Liver (tissue), 9 donors: Measurements from ENCODE around the gene PLLP. TPM values are rescaled to one million over a fixed set of nuclear protein-coding genes. Genes with fewer than 3 reads are reported as not detected.

Source experiments
- DNase-seq: peaks from one replicate; pipeline ENCODE4 v3.0.0-alpha.2; 2017; ENCODE audit warnings: low spot score
- H3K27ac ChIP-seq, 2 donors: one replicate each; pipeline ENCODE4 v1.7.0; 2013; ENCODE audit warnings: inconsistent platforms in 2 of 2, low read length in 2 of 2, control low read depth in 1 of 2, low read depth in 1 of 2, mild to moderate bottlenecking in 1 of 2
- H3K27me3 ChIP-seq, 4 donors: one replicate each; pipeline versions ENCODE4 v1.6.1 to v1.7.0; 2013; ENCODE audit warnings: low read length in 3 of 4, inconsistent platforms in 1 of 4, mild to moderate bottlenecking in 1 of 4, moderate library complexity in 1 of 4; ENCODE audit not compliant: control insufficient read depth in 4 of 4, insufficient read depth in 4 of 4
- H3K36me3 ChIP-seq, 4 donors: one replicate each; pipeline versions ENCODE4 v1.6.1 to v1.7.0; 2013; ENCODE audit warnings: low read length in 3 of 4, mild to moderate bottlenecking in 3 of 4, low read depth in 1 of 4, moderate library complexity in 1 of 4; ENCODE audit not compliant: control insufficient read depth in 4 of 4, insufficient read depth in 3 of 4
- H3K4me1 ChIP-seq, 4 donors: one replicate each; pipeline versions ENCODE4 v1.6.1 to v1.7.0; 2013; ENCODE audit warnings: low read length in 3 of 4, mild to moderate bottlenecking in 3 of 4, moderate library complexity in 1 of 4; ENCODE audit not compliant: control insufficient read depth in 4 of 4, insufficient read depth in 4 of 4
- H3K4me3 ChIP-seq, 3 donors: one replicate each; pipeline versions ENCODE4 v1.6.1 to v1.7.0; 2013; ENCODE audit warnings: low read length in 3 of 3, control low read depth in 1 of 3, low read depth in 1 of 3, mild to moderate bottlenecking in 1 of 3
- H3K9ac ChIP-seq, 2 donors: one replicate each; pipeline ENCODE4 v1.7.0; 2013; ENCODE audit warnings: low read length in 2 of 2, mild to moderate bottlenecking in 2 of 2, moderate library complexity in 2 of 2, control low read depth in 1 of 2, low read depth in 1 of 2
- H3K9me3 ChIP-seq, 4 donors: one replicate each; pipeline versions ENCODE4 v1.6.1 to v1.7.0; 2013; ENCODE audit warnings: low read length in 3 of 4; ENCODE audit not compliant: control insufficient read depth in 4 of 4
- EGR1 ChIP-seq, 2 donors: IDR thresholded peaks; 2 replicates each; pipeline ENCODE4 v1.6.1; 2016 to 2018; ENCODE audit warnings: antibody characterized with exemption in 2 of 2, low read depth in 2 of 2
- FOXA1 ChIP-seq: IDR thresholded peaks from 2 replicates; pipeline ENCODE4 v1.6.1; 2016; ENCODE audit warnings: antibody characterized with exemption
- FOXA2 ChIP-seq: IDR thresholded peaks from 2 replicates; pipeline ENCODE4 v1.6.1; 2016; ENCODE audit warnings: antibody characterized with exemption
- GABPA ChIP-seq, 2 donors: IDR thresholded peaks in 1 of 2; conservative IDR thresholded peaks in 1 of 2; 2 replicates each; pipeline ENCODE4 v1.6.1; 2016; ENCODE audit warnings: antibody characterized with exemption in 2 of 2, mild to moderate bottlenecking in 1 of 2, moderate library complexity in 1 of 2
- HNF4A ChIP-seq, 2 donors: conservative IDR thresholded peaks; 2 replicates each; pipeline ENCODE4 v1.6.1; 2016; ENCODE audit warnings: antibody characterized with exemption in 2 of 2, mild to moderate bottlenecking in 2 of 2
- HNF4G ChIP-seq: IDR thresholded peaks from 2 replicates; pipeline ENCODE4 v1.6.1; 2016; ENCODE audit warnings: antibody characterized with exemption
- JUND ChIP-seq, 2 donors: IDR thresholded peaks; 2 replicates each; pipeline ENCODE4 v1.6.1; 2016; ENCODE audit warnings: antibody characterized with exemption in 2 of 2
- NR2F2 ChIP-seq: IDR thresholded peaks from 2 replicates; pipeline ENCODE4 v1.6.1; 2016; ENCODE audit warnings: antibody characterized with exemption
- RAD21 ChIP-seq, 2 donors: IDR thresholded peaks; 2 replicates each; pipeline ENCODE4 v1.6.1; 2016; ENCODE audit warnings: antibody characterized with exemption in 2 of 2, mild to moderate bottlenecking in 2 of 2
- RXRA ChIP-seq, 2 donors: IDR thresholded peaks; 2 replicates each; pipeline ENCODE4 v1.6.1; 2017 to 2018; ENCODE audit warnings: antibody characterized with exemption in 2 of 2, mild to moderate bottlenecking in 1 of 2
- SP1 ChIP-seq: IDR thresholded peaks from 2 replicates; pipeline ENCODE4 v1.6.1; 2018; ENCODE audit warnings: antibody characterized with exemption, mild to moderate bottlenecking
- TAF1 ChIP-seq: conservative IDR thresholded peaks from 2 replicates; pipeline ENCODE4 v1.6.1; 2016; ENCODE audit warnings: antibody characterized with exemption, mild to moderate bottlenecking
- YY1 ChIP-seq: IDR thresholded peaks from 2 replicates; pipeline ENCODE4 v1.6.1; 2016; ENCODE audit warnings: antibody characterized with exemption, mild to moderate bottlenecking
- WGBS: extraction: QIAGEN DNeasy Blood & Tissue Kit; methylation state at CpG from one replicate; pipeline ENCODE4 v1.1.7; 2013; 5-methylcytosine and 5-hydroxymethylcytosine counted together
- polyA plus RNA-seq, 2 donors: library from polyadenylated mRNA; stranded (reverse) in 1 of 2; unstranded in 1 of 2; fragments of 200-250 nt in 1 of 2; fragments of >200 nt in 1 of 2; fragmentation: Nextera tagmentation in 1 of 2; extraction: Ambion mirVana in 1 of 2; gene quantifications; one replicate each; pipeline versions ENCODE4 v1.2.1 to v1.2.3, GENCODE V29; 2013 to 2015
- total RNA-seq, 2 donors: library from RNA; depleted of rRNA; stranded (reverse); fragments of >200 nt; gene quantifications; one replicate each; pipeline ENCODE4 v1.2.3, GENCODE V29; 2014
- TF ChIP-seq, protein P1 (sequence below): IDR thresholded peaks from 2 replicates; pipeline ENCODE4 v1.6.1; 2016; ENCODE audit warnings: antibody characterized with exemption
- TF ChIP-seq, protein P2 (sequence below): fragments of 150-350 bp; IDR thresholded peaks from 2 replicates; pipeline ENCODE4 v1.5.1; 2017; ENCODE audit warnings: improper control_type of control experiment, low read depth, low read length; ENCODE audit not compliant: missing input control
- TF ChIP-seq, protein P3 (sequence below): IDR thresholded peaks from 2 replicates; pipeline ENCODE4 v1.6.1; 2016; ENCODE audit warnings: antibody characterized with exemption
- TF ChIP-seq, protein P4 (sequence below): IDR thresholded peaks from 2 replicates; pipeline ENCODE4 v1.6.1; 2016; ENCODE audit warnings: antibody characterized with exemption
- TF ChIP-seq, protein P5 (sequence below): IDR thresholded peaks from 2 replicates; pipeline ENCODE4 v1.6.1; 2016; ENCODE audit warnings: antibody characterized with exemption, mild to moderate bottlenecking
- donor health status: healthy.
- donor health status: healthy.
- donor health status: healthy.
- donor health status: healthy.
- donor health status: healthy.

PLLP gene
- total and polyA plus RNA-seq, 4 donors, result 1.4 to 5.2 (median 2.7) TPM

DNA sequence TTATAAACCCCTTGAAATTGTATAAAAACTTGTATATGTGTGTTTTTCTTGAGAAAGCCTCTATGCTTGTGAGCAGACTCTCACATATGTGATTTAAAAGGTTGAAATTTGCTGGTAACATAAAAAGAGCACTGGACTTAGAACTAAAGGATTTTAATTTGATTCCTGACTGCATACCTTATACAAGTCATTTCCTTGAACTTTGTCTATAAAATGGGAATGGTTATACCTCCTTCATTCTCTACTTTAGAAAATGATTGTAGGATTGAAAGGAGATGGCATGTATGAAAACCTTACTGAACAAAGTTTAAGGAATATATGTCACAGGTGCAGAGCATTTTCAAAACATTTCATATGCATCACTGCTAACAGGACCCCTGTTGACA lies 49.8 kb downstream of the PLLP start:
- TF ChIP-seq JUND (IDR thresholded peaks at IDR 0.05) (no peak), TAF1 (no peak), GABPA (IDR thresholded peaks at IDR 0.05 in 1 of 2, conservative IDR thresholded peaks at IDR 0.05 in 1 of 2) (no peak)
- no peak overlapping the region for H3K27ac ChIP-seq
- H3K9me3 ChIP-seq, result no peaks in the 10 kb centered on the region
- no peak for DNase-seq
- H3K4me3 ChIP-seq, result no peak overlapping the region
- H3K27me3 ChIP-seq, result no peaks in the 10 kb centered on the region
- peaks cover 15 to 60% (median 48%) of the 10 kb centered on the region in 4 donors for H3K36me3 ChIP-seq
- H3K9ac ChIP-seq, result no peak overlapping the region
- peaks cover 5 to 12% (median 8%) of the 10 kb centered on the region in 4 donors for H3K4me1 ChIP-seq

DNA sequence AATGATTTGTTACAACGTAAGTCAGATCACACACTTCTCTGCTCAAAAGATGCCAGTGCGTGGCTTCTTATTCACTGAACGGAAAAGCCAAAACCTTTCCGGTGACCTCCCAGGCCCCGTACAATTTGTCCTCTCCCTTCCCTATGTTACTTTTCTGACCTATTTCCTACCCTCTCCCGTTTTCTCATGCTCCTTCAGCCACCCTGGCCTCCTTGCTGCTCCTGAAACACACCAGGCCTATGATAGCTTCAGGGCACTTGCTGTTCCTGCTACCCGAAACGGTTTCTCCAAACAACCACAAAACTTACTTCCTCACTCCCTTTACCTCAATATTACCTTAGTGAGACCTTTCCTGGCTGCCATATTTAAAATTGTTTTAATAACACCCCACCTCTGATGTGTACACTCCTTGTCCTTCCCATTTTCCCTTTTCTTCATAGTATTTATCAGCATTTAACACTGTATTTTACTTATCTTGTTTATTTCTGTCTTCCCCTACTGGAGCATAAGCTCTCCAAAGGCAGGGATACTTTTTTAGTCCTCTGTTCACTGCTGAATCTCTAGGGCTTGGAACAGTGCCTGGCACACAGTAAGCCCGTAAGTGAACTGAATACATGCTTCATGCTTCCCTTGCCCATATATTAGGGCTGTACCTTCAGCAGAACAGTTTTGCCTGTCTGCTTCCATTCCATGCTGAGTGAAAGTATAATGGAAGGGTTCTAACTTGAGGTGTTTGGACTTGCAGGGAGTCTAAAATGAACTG lies 50.3 kb downstream of the PLLP start:
- DNase-seq, result no peak
- no peak overlapping the region for H3K9ac ChIP-seq
- H3K4me1 ChIP-seq, result peaks cover 3 to 10% (median 6%) of the 10 kb centered on the region in 4 donors
- H3K27me3 ChIP-seq, result no peaks in the 10 kb centered on the region
- H3K4me3 ChIP-seq, result no peak overlapping the region
- no peak overlapping the region for H3K27ac ChIP-seq
- H3K9me3 ChIP-seq, result no peaks in the 10 kb centered on the region
- peaks cover 17 to 61% (median 47%) of the 10 kb centered on the region in 4 donors for H3K36me3 ChIP-seq
- 95% methylated on average over 9 of the region's 9 CpGs for WGBS
- no peak for TF ChIP-seq SP1
- TF ChIP-seq HNF4G, result no peak
- TF ChIP-seq, protein P1, sequence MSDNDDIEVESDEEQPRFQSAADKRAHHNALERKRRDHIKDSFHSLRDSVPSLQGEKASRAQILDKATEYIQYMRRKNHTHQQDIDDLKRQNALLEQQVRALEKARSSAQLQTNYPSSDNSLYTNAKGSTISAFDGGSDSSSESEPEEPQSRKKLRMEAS, result no peak
- TF ChIP-seq, protein P2, sequence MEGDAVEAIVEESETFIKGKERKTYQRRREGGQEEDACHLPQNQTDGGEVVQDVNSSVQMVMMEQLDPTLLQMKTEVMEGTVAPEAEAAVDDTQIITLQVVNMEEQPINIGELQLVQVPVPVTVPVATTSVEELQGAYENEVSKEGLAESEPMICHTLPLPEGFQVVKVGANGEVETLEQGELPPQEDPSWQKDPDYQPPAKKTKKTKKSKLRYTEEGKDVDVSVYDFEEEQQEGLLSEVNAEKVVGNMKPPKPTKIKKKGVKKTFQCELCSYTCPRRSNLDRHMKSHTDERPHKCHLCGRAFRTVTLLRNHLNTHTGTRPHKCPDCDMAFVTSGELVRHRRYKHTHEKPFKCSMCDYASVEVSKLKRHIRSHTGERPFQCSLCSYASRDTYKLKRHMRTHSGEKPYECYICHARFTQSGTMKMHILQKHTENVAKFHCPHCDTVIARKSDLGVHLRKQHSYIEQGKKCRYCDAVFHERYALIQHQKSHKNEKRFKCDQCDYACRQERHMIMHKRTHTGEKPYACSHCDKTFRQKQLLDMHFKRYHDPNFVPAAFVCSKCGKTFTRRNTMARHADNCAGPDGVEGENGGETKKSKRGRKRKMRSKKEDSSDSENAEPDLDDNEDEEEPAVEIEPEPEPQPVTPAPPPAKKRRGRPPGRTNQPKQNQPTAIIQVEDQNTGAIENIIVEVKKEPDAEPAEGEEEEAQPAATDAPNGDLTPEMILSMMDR, result no peak
- TF ChIP-seq YY1, result no peak
- TF ChIP-seq RXRA (IDR thresholded peaks at IDR 0.05), result no peak
- TF ChIP-seq, protein P3, sequence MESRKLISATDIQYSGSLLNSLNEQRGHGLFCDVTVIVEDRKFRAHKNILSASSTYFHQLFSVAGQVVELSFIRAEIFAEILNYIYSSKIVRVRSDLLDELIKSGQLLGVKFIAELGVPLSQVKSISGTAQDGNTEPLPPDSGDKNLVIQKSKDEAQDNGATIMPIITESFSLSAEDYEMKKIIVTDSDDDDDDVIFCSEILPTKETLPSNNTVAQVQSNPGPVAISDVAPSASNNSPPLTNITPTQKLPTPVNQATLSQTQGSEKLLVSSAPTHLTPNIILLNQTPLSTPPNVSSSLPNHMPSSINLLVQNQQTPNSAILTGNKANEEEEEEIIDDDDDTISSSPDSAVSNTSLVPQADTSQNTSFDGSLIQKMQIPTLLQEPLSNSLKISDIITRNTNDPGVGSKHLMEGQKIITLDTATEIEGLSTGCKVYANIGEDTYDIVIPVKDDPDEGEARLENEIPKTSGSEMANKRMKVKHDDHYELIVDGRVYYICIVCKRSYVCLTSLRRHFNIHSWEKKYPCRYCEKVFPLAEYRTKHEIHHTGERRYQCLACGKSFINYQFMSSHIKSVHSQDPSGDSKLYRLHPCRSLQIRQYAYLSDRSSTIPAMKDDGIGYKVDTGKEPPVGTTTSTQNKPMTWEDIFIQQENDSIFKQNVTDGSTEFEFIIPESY, result no peak
- TF ChIP-seq NR2F2, result no peak
- no peak for TF ChIP-seq HNF4A (conservative IDR thresholded peaks at IDR 0.05)
- TF ChIP-seq FOXA1, result no peak
- TF ChIP-seq TAF1, result no peak
- TF ChIP-seq, protein P4, sequence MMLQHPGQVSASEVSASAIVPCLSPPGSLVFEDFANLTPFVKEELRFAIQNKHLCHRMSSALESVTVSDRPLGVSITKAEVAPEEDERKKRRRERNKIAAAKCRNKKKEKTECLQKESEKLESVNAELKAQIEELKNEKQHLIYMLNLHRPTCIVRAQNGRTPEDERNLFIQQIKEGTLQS, result no peak
- TF ChIP-seq JUND (IDR thresholded peaks at IDR 0.05), result no peak
- TF ChIP-seq FOXA2, result no peak
- TF ChIP-seq RAD21 (IDR thresholded peaks at IDR 0.05), result no peak
- TF ChIP-seq EGR1 (IDR thresholded peaks at IDR 0.05; ENCODE audit: low read depth in 2 of 2), result no peak
- TF ChIP-seq GABPA (IDR thresholded peaks at IDR 0.05 in 1 of 2, conservative IDR thresholded peaks at IDR 0.05 in 1 of 2), result no peak
- TF ChIP-seq, protein P5, sequence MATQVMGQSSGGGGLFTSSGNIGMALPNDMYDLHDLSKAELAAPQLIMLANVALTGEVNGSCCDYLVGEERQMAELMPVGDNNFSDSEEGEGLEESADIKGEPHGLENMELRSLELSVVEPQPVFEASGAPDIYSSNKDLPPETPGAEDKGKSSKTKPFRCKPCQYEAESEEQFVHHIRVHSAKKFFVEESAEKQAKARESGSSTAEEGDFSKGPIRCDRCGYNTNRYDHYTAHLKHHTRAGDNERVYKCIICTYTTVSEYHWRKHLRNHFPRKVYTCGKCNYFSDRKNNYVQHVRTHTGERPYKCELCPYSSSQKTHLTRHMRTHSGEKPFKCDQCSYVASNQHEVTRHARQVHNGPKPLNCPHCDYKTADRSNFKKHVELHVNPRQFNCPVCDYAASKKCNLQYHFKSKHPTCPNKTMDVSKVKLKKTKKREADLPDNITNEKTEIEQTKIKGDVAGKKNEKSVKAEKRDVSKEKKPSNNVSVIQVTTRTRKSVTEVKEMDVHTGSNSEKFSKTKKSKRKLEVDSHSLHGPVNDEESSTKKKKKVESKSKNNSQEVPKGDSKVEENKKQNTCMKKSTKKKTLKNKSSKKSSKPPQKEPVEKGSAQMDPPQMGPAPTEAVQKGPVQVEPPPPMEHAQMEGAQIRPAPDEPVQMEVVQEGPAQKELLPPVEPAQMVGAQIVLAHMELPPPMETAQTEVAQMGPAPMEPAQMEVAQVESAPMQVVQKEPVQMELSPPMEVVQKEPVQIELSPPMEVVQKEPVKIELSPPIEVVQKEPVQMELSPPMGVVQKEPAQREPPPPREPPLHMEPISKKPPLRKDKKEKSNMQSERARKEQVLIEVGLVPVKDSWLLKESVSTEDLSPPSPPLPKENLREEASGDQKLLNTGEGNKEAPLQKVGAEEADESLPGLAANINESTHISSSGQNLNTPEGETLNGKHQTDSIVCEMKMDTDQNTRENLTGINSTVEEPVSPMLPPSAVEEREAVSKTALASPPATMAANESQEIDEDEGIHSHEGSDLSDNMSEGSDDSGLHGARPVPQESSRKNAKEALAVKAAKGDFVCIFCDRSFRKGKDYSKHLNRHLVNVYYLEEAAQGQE, result no peak
